Loucy (cell line): ENCODE results near the gene KCNJ6.
"Not testable (repeated sequence)": the region's sequence is repeated elsewhere in the genome, so short reads cannot be mapped to it uniquely, and the experiment has no call there.

Experiments
- H2AFZ ChIP-seq: fragments of 200-600 bp; sonication (generic); 2 replicates; pipeline ENCODE4 v1.6.0; 2016; ENCODE audit warnings: antibody characterized with exemption, mild to moderate bottlenecking, low read length, moderate library complexity
- H3F3A ChIP-seq: fragments of 200-600 bp; 2 replicates; pipeline ENCODE4 v1.6.0; 2016; ENCODE audit warnings: antibody characterized with exemption, low read depth, mild to moderate bottlenecking
- H3K27me3 ChIP-seq: fragments of 200-600 bp; sonication (generic); 2 replicates; pipeline ENCODE4 v1.6.1; 2014; ENCODE audit warnings: low read length, mild to moderate bottlenecking; ENCODE audit not compliant: insufficient read depth, poor library complexity, severe bottlenecking
- H3K36me3 ChIP-seq: fragments of 200-600 bp; sonication (generic); 2 replicates; pipeline ENCODE4 v1.6.1; 2016; ENCODE audit warnings: low read length; ENCODE audit not compliant: insufficient read depth
- H3K4me1 ChIP-seq: fragments of 200-600 bp; sonication (generic); 2 replicates; pipeline ENCODE4 v1.5.1; 2014; ENCODE audit warnings: low read length, mild to moderate bottlenecking; ENCODE audit not compliant: insufficient read depth, poor library complexity, severe bottlenecking
- H3K4me2 ChIP-seq: fragments of 200-600 bp; sonication (generic); 2 replicates; pipeline ENCODE4 v1.6.0; 2014; ENCODE audit warnings: antibody characterized with exemption, low read length, low read depth, mild to moderate bottlenecking; ENCODE audit not compliant: poor library complexity, severe bottlenecking
- H3K4me3 ChIP-seq: fragments of 200-600 bp; sonication (generic); 2 replicates; pipeline ENCODE4 v1.5.1; 2014; ENCODE audit warnings: low read length, mild to moderate bottlenecking, mixed read lengths; ENCODE audit not compliant: poor library complexity, severe bottlenecking
- H3K79me2 ChIP-seq: fragments of 200-600 bp; sonication (generic); 2 replicates; pipeline ENCODE4 v1.6.1; 2014; ENCODE audit warnings: low read length; ENCODE audit not compliant: insufficient read depth
- H3K9ac ChIP-seq: fragments of 200-600 bp; sonication (generic); 2 replicates; pipeline ENCODE4 v1.6.0; 2014; ENCODE audit warnings: mild to moderate bottlenecking, low read depth, low read length, moderate library complexity; ENCODE audit not compliant: poor library complexity, severe bottlenecking
- H3K9me2 ChIP-seq: fragments of 200-600 bp; sonication (generic); replicated peaks from 2 replicates; pipeline ENCODE4 v1.6.1; 2016; ENCODE audit warnings: low read depth, low read length, mixed read lengths
- H3K9me3 ChIP-seq: fragments of 200-600 bp; sonication (generic); 2 replicates; pipeline ENCODE4 v1.6.1; 2014; ENCODE audit warnings: mild to moderate bottlenecking, antibody characterized with exemption, low read length, low read depth; ENCODE audit not compliant: insufficient read depth
- H4K20me1 ChIP-seq: fragments of 200-600 bp; sonication (generic); 2 replicates; pipeline ENCODE4 v1.6.0; 2014; ENCODE audit warnings: antibody characterized with exemption, low read length, mild to moderate bottlenecking; ENCODE audit not compliant: insufficient read depth, poor library complexity, severe bottlenecking
- EZH2phosphoT487 ChIP-seq: fragments of 200-600 bp; IDR thresholded peaks from 2 replicates; pipeline ENCODE4 v1.6.1; 2018; ENCODE audit warnings: antibody characterized with exemption, mild to moderate bottlenecking, moderate library complexity, borderline replicate concordance
- TF ChIP-seq, protein P1 (sequence below): fragments of 200-600 bp; sonication (generic); conservative IDR thresholded peaks from 2 replicates; pipeline ENCODE4 v1.5.1; 2014; ENCODE audit warnings: mild to moderate bottlenecking, antibody characterized with exemption, low read length

The KCNJ6 gene

DNA sequence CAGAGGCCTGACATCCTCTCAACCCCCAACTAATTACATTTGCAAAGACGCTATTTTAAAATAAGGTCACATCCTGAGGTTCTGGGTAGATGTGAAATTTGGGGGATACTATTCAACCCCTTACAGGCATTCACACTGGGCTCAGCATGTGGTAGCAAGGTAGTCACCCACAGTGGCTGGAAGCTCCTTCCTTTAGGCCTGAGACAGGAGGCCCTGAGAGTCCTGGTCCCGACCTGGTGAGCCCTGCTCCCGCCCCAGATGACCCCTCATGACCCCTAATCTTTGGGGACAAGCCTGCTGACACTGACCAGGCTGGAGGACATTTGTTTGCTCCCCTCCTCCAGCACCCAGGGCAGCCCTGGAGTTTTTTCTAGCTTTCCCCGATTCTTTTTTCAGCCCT, 323.8 kb downstream of the KCNJ6 start:
- Histone ChIP-seq H3K9me2 (no peaks in the 10 kb centered on the region), H4K20me1 (no peaks in the 10 kb centered on the region), H3F3A (no peaks in the 10 kb centered on the region), H3K27me3 (no peaks in the 10 kb centered on the region), H3K36me3 (no peaks in the 10 kb centered on the region), H3K79me2 (no peaks in the 10 kb centered on the region), H3K4me3 (no peak overlapping the region), H3K4me1 (peaks cover 11% of the 10 kb centered on the region), H3K9ac (no peak overlapping the region), H3K9me3 (no peaks in the 10 kb centered on the region), H3K4me2 (peak overlapping the region; percentile 8), H2AFZ (no peak overlapping the region)
- TF ChIP-seq EZH2phosphoT487: no peak
- TF ChIP-seq, protein P1, sequence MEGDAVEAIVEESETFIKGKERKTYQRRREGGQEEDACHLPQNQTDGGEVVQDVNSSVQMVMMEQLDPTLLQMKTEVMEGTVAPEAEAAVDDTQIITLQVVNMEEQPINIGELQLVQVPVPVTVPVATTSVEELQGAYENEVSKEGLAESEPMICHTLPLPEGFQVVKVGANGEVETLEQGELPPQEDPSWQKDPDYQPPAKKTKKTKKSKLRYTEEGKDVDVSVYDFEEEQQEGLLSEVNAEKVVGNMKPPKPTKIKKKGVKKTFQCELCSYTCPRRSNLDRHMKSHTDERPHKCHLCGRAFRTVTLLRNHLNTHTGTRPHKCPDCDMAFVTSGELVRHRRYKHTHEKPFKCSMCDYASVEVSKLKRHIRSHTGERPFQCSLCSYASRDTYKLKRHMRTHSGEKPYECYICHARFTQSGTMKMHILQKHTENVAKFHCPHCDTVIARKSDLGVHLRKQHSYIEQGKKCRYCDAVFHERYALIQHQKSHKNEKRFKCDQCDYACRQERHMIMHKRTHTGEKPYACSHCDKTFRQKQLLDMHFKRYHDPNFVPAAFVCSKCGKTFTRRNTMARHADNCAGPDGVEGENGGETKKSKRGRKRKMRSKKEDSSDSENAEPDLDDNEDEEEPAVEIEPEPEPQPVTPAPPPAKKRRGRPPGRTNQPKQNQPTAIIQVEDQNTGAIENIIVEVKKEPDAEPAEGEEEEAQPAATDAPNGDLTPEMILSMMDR: no peak

DNA sequence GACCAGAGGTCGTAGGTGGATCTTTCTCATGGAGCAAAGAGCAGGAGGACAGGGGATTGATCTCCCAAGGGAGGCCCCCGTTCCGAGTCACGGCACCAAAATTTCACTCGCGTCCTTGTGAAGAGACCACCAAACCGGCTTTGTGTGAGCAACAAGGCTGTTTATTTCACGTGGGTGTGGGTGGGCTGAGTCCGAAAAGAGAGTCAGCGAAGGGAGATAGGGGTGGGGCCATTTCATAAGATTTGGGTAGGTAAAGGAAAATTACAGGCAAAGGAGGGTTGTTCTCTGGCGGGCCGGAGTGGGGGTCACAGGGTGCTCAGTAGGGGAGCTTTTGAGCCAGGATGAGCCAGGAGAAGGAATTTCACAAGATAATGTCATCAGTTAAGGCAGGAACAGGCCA, 324.3 kb downstream of the KCNJ6 start:
- H3K36me3 ChIP-seq, H3K27me3 ChIP-seq, H3K79me2 ChIP-seq, H3K9ac ChIP-seq, H4K20me1 ChIP-seq, H3K9me3 ChIP-seq, H3K4me2 ChIP-seq, H3K9me2 ChIP-seq, H3K4me3 ChIP-seq, H3F3A ChIP-seq, H2AFZ ChIP-seq: not testable (repeated sequence)
- peaks cover 11% of the 10 kb centered on the region for H3K4me1 ChIP-seq

DNA sequence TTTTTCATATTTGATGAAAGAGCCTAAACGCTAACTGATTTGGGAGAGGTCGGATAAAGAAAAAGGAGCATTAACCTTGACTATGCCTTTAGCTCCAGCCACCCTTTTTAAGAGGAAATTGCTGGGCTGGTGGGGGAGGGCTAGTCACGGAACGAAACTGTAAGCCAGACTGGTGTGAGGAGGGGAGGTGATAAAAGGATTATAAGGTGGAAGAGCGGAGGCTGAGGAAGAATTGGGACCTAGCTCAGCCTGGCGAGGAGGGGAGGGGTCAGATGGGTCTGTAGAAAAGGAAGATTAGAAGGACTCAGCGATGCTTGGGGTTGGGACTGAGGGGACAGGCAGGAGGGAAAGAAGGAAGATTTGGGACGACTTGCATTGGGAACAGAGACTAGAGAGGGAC, 325.4 kb downstream of the KCNJ6 start:
- not testable (repeated sequence) for H3K4me2 ChIP-seq, H3K9me3 ChIP-seq, H3K4me3 ChIP-seq, H3K27me3 ChIP-seq, H3F3A ChIP-seq, H2AFZ ChIP-seq, H4K20me1 ChIP-seq, H3K36me3 ChIP-seq, H3K79me2 ChIP-seq, H3K9ac ChIP-seq, H3K9me2 ChIP-seq
- peaks cover 11% of the 10 kb centered on the region for H3K4me1 ChIP-seq

DNA sequence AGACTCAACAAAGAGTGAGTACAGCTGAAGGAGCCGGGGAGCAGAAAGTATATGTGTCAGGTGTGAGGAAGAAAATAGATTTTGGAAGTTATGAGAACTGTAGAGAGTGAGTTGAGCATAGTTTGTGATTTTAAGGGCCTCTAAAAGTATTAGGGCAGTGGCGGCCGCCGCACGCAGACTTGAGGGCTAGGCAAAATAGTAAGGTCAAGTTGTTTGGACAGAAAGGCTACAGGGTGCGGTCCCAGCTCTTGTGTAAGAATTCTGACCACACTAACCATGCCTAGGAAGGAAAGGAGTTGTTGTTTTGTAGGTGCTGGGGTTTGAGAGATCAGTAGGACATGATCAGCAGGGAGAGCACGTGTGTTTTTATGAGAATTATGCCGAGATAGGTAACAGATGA, 327.6 kb downstream of the KCNJ6 start:
- H4K20me1 ChIP-seq, H3K36me3 ChIP-seq, H3K9ac ChIP-seq, H3K9me3 ChIP-seq, H2AFZ ChIP-seq, H3K27me3 ChIP-seq, H3K79me2 ChIP-seq, H3K9me2 ChIP-seq, H3F3A ChIP-seq, H3K4me2 ChIP-seq, H3K4me3 ChIP-seq: not testable (repeated sequence)
- H3K4me1 ChIP-seq: peaks cover 11% of the 10 kb centered on the region

DNA sequence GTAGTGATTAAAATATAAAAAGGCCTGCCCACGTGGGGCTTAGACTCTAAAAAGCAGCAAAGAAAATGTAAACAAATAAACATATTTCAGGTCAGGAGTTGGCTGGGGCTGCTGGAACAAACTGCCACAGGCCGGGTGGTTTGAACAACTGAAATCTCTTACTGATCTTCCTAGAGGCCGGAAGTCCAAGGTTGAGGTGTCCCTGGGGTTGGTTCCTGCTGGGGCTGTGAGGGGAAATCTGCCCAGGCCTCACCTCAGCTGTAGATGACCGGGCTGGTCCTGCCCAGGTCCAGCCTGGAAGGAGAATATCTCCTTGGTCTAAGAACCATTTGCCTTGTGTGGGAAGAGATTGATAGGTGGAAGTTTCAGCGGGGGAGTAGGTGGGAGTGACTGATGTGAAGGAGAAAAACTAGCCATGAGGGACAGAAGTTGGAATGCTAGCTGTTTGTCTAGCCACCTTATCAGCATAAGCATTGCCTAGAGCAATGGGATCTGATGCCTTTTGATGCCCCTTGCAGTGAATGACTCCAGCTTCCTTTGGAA, 328.6 kb downstream of the KCNJ6 start:
- no peak overlapping the region for H3K4me3 ChIP-seq
- no peaks in the 10 kb centered on the region for H3K79me2 ChIP-seq
- H3K36me3 ChIP-seq: no peaks in the 10 kb centered on the region
- no peaks in the 10 kb centered on the region for H3K9me3 ChIP-seq
- H3K4me1 ChIP-seq: peaks cover 1% of the 10 kb centered on the region
- no peak overlapping the region for H3K4me2 ChIP-seq
- TF ChIP-seq, protein P1: no peak
- no peak for TF ChIP-seq EZH2phosphoT487
- H3K27me3 ChIP-seq: no peaks in the 10 kb centered on the region
- no peaks in the 10 kb centered on the region for H4K20me1 ChIP-seq
- H3F3A ChIP-seq: no peaks in the 10 kb centered on the region
- no peak overlapping the region for H3K9ac ChIP-seq
- no peak overlapping the region for H2AFZ ChIP-seq
- no peaks in the 10 kb centered on the region for H3K9me2 ChIP-seq
